Stimulated activated CD4-positive, alpha-beta T cell treated with anti-CD3 and anti-CD28 coated beads, TNF-alpha, amount 100 ng/mL, for 1 hour (primary cell): ENCODE results near the gene CATSPER3.
"Not testable (repeated sequence)": the region's sequence is repeated elsewhere in the genome, so short reads cannot be mapped to it uniquely, and the experiment has no call there.

ENCODE experiments used
- DNase-seq, 3 donors: peaks; one replicate each; pipeline ENCODE4 v3.0.0-alpha.2; 2020; ENCODE audit warnings: low read depth in 3 of 3, low spot score in 1 of 3

Gene CATSPER3

GRCh38 chr5:134969166-134969565 is 1.5 kb downstream of the CATSPER3 start:
- DNase-seq = no peak

- no peak for DNase-seq
Measured at GRCh38 chr5:134975078-134975715, 7.5 kb downstream of the CATSPER3 start.

DNA sequence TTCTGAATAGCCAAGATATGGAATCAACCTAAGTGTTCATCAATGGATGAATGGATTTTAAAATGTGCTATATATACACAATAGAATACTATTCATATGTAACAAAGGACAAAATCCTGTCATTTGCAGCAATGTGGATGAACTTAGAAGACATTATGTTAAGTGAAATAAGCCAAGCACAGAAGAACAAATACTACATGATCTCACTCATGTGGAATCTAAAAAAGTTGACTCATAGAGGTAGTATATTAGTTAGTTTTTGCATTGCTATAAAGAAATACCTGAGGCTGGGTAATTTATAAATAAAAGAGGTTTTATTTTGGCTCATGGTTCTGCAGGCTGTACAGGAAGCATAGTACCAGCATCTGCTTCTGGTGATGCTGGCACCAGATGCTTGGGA is 8.1 kb downstream of the CATSPER3 start:
- no peak for DNase-seq

GRCh38 chr5:134976841-134977240 is 9.1 kb downstream of the CATSPER3 start:
- DNase-seq = no peak

DNA sequence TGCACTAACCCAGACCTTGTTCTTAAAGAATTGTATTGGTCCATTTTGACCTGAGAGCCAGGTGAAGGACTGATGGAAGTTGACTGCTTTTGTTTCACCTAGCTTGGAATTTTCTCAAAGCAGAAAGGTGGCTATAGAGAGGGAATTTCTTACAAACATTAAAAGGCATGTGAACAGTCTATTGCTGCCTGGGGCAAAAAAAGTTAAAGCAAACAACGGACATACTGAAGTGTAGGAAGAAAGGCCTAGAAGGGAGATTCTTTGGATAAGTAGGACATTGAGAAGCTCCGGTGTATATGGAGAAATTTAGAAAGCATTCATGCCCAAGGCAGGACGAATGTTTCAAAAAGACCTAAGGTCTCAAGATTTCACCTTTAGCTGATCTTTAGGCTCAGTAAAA is 11.7 kb downstream of the CATSPER3 start:
- no peak for DNase-seq

DNA sequence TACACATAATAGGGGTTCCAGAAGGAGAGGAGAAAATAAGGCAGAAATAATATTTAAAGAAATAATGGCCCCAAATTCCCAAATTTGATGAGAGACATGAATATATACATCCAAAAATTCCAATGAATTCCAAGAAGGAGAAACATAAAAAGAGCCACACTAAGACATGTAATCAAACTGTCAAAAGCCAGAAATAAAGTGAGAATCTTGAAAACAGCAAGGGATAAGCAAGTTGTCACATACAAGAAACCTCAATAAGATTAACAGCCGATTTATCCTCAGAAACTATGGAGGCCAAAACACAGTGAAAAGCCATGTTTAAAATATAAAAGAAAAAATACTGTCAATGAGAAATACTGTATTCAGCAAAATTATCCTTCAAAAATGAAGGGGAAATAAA is 14.5 kb downstream of the CATSPER3 start:
- DNase-seq = no peak

GRCh38 chr5:134989266-134989830 is 21.6 kb downstream of the CATSPER3 start:
- DNase-seq = no peak

DNA sequence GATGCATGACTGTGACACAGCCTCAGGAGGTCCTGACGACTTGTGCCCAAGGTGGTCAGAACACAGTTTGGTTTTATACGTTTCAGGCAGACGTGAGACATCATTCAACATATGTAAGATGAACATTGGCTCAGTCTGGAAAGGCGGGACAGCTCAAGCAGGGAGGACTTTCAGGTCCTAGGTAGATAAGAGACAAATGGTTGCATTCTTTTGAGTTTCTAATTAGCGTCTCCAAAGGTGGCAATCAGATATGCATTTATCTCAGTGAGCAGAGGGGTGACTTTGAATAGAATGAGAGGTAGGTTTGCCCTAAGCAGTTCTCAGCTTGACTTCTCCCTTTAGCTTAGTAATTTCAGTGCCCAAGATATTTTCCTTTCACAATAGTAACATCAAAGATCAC is 22.5 kb downstream of the CATSPER3 start:
- not testable (repeated sequence) for DNase-seq

GRCh38 chr5:134992148-134992547 is 24.4 kb downstream of the CATSPER3 start:
- no peak for DNase-seq

DNA sequence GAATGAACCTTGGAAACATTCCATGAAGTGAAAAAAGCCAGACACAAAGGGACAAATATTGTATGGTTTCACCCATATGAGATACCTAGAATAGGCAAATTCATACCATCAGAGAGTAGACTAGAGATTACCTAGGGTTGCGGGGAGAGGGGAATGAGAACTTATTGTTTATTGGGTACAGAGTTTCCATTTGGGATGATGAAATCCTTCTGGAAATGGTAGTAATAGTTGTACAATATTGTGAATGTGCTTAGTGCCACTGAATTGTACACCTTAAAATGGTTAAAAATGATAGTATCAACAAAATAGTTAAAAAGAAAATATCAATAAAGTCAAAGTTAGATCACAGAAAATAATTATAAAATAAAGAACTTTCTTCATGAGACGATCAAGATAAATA is 25.5 kb downstream of the CATSPER3 start:
- DNase-seq = no peak

- DNase-seq = no peak
Measured at GRCh38 chr5:134994560-134995156, 27.0 kb downstream of the CATSPER3 start.

- DNase-seq = no peak
Measured at GRCh38 chr5:134995850-134996402, 28.2 kb downstream of the CATSPER3 start.

DNA sequence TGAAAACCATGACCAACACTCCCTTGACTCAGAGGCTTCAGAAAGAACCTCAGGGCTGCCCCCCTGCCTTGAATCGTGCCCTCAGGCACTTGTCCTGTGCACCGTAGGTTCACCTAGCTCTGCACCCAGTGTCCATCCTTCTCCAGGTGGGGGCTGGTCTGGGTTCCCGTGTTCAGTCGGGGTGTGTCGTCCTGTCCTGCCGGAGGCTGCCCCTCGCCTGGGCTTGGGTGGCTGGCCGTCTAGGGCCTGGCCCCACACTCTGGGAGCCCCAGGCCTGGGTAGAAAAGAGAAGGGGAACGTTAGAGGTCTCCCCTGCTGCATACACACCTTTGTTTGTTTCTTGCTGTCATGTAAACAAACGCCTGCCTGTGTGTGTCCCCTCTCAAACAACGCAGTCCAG is 29.3 kb downstream of the CATSPER3 start:
- DNase-seq = no peak

GRCh38 chr5:134998068-134998467 is 30.4 kb downstream of the CATSPER3 start:
- DNase-seq = not testable (repeated sequence)

GRCh38 chr5:135004376-135004775 is 36.7 kb downstream of the CATSPER3 start:
- no peak for DNase-seq

- no peak for DNase-seq
Measured at GRCh38 chr5:135005076-135005475, 37.4 kb downstream of the CATSPER3 start.

DNA sequence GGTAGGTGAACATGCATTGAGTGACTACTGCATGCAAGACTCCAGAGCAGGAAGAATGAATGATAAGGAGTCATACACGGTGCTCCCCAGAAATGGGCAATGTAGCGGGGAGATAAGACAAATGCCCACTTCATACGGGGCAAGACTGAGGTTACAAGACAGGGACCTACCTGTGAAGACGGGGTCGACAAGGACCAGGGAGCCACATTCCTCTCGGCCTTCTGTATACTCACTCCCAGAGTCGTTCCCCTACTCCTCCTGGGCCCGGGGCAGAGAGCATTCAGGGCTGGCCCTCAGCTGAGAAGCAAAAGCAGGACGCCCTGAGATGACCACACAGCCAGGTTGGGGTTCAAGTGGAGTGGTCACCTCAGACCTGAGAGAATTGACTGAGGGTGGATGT is 39.6 kb downstream of the CATSPER3 start:
- no peak for DNase-seq

DNA sequence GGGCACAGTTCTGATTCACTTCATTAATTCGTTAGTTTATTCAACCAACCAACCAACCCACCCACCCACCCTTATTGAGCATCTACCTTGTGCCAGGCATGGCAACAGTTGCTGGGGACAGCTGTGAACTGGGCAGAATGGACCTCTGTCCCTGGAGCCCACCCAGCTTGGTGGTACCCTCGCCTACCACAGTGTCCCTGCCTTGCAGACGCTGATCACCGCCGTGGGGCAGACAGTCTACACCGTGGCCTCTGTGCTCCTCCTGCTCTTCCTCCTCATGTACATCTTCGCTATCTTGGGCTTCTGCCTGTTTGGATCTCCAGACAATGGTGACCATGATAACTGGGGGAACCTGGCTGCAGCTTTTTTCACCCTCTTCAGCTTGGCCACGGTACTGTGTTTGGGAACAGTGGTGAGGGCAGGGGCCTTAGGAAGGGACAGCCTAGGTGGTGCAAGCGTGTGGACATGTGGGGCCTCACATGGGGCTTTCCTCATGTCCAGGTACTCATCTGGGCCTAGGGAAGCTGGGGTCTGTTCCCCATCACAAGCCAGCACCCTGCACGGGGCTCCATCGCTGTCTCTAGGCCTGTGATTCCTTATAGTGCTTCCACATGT is 40.1 kb downstream of the CATSPER3 start:
- no peak for DNase-seq

DNA sequence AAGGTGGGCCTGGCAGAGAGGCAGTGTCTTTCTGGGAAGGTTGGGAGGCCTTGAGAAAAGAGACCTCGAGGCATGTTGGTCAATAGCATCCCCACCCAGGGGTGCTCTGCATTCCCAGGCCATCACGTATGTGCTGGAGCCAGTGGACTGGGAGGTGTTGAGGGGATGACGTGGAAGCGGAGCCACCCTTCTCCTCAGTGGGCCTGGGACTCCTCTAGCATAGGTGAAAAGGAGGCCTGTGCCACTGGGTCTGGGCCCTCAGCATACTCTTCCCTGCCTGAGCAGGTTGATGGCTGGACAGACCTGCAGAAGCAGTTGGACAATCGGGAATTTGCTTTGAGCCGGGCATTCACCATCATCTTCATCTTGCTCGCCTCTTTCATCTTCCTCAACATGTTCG is 40.8 kb downstream of the CATSPER3 start:
- DNase-seq = no peak

GRCh38 chr5:135008981-135009735 is 41.5 kb downstream of the CATSPER3 start:
- DNase-seq = no peak

DNA sequence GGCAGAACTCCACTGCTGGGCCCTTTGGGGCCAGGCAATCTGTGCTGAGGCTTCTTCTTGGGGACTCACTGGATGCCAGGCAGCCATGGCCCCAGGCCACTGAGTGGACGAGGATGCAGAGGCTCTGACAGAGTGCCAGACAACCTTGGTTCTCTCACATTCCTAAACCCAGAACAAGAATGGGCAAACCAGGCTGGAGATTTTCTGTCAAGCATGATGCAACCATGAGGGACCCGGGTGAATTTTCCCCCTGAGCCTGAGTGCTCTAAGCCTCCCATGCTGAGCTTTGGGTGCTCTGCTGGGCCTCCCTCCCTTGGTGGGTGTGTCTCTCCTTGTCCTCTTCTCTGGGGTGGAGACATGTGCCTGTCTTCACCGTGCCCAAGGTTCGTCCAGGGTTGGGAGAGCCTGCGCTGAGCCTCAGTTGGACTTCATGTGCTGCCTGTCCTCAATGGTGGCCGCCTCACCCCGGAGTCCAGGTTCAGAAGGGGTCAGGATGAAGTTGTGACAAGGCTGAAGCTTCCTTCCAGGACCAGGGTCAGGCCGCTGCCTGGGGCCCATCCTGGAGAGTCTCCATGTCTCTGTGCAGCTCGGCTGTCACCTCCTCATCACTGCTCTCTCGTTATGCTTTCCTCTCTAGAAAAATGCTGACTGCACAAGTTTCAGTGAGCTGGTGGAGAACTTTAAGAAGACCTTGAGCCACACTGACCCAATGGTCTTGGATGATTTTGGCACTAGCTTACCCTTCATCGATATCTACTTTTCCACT is 42.2 kb downstream of the CATSPER3 start:
- DNase-seq = no peak
